Activated CD4-positive, alpha-beta T cell treated with anti-CD3 and anti-CD28 coated beads, Interleukin-2, amount 50 U/mL, for 16 hours (primary cell): ENCODE measurements around the gene COBL.
"Not testable (repeated sequence)": the region's sequence is repeated elsewhere in the genome, so short reads cannot be mapped to it uniquely, and the experiment has no call there.

Source experiments
- DNase-seq: peaks from one replicate; pipeline ENCODE4 v3.0.0-alpha.2; 2020

The COBL gene

DNA sequence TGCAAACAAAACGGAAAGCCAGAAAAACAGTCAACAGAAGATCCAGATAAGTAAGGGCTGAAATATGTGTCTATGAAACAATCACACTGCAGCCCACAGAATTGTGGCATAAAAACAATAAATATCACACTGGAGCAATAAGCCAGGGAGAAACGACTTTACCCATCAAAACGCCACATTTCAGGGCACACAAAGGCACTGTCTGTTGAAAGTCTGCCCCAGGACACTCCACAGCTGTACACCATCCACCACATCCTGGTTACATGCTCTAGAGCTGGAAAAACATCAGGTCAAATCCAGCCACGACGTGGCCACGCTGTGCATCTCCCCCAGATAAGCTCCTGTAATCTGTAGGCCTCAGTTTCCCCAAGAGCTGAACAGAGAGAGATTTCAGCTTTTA is 88.7 kb downstream of the COBL start:
- no peak for DNase-seq

DNA sequence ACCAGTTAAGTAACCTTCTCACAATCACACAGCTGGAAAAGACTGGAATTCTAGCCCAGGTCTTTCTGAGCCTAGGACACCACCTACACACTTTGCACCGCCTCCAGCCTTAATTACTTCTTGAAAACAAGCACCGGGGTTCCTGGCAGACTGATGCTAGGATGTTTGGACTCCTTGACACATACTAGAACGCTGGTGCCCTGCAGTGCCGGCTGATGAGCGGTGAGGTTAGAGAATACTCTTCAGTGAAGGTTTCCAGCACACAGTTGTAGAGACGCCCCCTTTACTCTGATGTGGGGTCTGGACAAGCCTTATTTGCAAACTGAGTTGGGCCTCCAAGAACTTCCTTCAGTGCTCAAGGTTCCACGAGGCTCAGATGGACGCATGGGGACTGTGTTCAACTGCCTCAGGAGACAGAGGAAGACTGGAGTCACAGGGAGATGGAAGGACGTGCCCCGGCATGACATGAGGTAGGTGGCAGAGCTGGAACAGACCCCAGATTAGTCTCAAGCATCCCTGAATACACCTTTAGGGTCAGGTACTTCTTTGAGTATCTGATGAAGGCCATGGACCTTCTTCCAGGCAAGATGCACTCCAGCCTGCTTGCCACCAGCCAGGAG is 89.6 kb downstream of the COBL start:
- DNase-seq, result no peak

DNA sequence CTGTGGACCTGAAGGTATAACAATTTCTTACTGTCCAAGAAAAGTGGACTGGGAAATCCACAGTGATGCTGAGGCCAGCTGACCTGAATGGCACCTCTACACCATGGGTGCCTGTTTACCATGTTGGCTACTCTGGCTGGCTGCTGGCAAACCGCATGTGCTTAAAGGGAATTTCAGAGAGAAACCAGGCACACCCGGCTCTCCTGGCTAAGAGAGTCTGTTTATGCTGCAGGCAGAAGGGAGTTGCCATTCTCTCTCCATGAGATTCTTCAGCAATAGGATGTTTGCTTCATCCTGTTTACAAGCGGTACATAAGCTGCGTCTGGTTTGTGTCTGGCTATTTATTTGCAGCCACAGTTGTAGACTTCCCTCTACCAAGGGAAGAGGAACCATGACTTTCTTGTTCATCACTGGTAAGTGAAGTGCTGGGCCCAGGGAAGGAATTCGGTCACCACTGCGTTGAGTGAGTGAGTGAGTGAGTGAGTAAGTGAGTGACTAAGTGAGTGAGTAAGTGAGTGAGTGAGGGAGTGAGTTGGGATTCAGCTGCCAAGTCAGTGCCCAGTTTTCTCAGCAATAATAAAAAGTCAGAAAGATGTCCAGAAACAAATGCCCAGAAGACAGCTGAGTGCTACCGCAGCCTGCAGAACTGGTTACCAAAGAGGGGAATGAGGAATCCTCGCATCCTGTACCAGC is 90.4 kb downstream of the COBL start:
- DNase-seq, result no peak

GRCh38 chr7:51224811-51225595 is 91.6 kb downstream of the COBL start:
- no peak for DNase-seq

DNA sequence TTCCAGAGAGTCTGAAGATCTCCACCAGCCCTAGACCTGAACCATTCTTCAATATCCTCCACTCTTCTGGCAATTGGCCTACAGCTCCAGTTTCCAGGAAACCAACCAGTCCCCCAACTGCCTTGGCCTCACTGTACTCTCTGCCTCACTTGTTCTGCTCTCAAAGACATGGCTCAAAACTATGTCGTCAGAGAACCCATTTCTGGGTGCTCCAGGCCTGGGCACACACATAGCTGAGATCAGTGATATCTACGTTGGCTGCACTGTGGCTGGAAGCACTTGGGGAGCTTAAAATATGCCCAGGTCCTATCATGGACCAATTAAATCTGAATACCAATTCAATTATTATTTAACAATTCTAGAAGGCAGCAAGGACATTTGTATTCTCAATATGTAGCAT is 93.1 kb downstream of the COBL start:
- DNase-seq, result no peak

DNA sequence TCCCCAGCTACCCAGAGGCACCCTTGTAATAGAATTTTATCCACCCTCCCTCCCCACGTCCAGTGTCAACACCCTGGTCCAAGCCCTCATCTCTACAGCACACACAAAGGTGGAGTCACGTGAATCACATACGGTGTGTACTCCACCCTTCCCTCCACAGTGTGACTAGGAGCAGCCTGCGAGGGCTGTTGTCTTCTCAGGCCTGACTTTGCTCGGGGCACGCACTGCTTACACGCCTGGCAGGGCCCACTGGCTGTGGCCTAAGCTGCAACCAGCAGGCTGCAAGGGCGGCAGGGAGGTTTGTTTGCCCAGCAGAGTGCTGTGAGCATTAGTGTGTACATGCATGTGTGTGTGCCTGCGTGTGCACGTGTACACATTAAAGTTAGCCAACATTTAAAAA is 93.7 kb downstream of the COBL start:
- DNase-seq, result no peak

DNA sequence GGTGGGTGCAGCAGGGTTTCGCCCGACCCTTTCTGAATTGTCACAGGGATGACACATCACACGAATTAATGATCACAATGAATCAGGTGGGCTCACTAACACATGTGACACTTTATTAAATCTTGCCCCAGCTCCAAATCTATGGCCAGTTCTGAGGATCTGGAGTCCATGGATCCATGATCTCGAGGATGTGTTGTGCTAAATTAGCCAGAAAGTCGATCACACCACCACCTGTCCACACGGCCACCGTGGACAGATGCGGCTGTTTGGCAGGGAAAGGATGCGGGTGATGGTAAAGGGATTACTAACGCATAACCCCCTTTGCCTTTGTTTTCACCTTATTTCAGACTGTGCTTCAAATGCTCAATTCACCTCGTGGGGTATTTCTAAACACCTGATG is 96.4 kb downstream of the COBL start:
- DNase-seq, result no peak

GRCh38 chr7:51219261-51219988 is 97.2 kb downstream of the COBL start:
- DNase-seq, result no peak

DNA sequence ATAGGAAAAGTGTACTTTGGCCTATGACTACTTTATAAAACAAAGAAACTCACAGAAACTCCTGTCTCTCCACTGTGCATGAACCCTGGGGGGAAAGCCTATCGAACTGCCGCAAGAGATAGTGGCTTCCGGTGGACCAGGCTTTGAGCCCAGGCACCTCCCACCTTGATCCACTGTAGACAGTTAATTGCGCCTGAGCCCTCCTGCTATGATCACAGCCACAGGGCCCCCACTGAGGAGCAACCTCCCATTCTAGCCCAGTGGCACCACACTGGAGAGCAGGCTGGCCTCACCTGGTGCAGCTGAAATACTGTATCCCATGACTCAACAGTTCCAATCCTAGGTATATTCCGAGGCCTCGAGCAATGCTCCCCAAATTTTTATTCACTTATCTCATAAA is 98.8 kb downstream of the COBL start:
- DNase-seq, result no peak

DNA sequence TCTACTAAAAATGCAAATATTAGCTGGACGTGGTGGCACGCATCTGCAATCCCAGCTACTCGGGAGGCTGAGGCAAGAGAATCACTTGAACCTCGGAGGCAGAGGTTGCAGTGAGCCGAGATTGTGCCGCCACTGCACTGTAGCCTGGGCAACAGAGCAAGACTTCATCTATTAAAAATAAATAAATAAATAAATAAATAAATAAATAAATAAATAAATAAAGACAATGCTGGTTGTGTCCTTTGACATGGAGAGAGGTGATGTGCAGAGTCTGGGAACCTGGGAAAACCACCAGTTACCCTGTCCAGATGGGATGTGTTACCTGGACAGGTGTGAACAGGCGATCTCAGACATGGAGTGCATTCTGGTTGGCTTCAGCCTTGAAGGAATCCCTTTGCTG is 102.5 kb downstream of the COBL start:
- DNase-seq, result no peak

GRCh38 chr7:51213618-51214017 is 103.0 kb downstream of the COBL start:
- no peak for DNase-seq

DNA sequence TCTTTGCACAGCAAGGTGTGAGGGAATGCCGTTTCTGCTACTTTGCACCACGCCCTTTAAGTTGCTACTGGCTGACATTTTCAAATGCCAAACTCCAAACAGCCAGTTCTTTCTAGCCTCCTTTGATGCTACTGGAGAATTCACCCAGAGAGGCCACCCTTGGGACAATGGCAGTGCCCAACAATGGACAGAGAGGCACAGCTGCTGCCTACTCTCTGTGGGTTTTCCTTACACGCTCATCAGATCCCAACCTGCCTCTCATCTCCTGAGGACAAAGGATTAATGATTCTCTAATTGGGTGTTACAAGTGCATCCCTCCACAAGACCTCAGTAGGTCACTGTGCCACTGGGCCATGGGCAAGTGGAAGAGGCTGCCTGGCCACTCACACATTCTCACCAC is 105.8 kb downstream of the COBL start:
- DNase-seq, result no peak

- DNase-seq, result no peak
Observed at GRCh38 chr7:51209426-51209825, 107.2 kb downstream of the COBL start.

DNA sequence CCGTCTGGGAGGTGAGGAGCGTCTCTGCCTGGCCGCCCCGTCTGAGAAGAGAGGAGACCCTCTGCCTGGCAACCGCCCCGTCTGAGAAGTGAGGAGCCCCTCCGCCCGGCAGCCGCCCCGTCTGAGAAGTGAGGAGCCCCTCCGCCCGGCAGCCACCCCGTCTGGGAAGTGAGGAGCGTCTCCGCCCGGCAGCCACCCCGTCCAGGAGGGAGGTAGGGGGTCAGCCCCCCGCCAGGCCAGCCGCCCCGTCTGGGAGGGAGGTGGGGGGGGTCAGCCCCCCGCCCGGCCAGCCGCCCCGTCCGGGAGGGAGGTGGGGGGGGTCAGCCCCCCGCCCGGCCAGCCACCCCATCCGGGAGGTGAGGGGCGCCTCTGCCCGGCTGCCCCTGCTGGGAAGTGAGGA is 108.5 kb downstream of the COBL start:
- DNase-seq, result not testable (repeated sequence)

- no peak for DNase-seq
Observed at GRCh38 chr7:51198654-51199053, 118.0 kb downstream of the COBL start.

- no peak for DNase-seq
Observed at GRCh38 chr7:51190969-51191368, 125.6 kb downstream of the COBL start.

GRCh38 chr7:51189777-51190176 is 126.8 kb downstream of the COBL start:
- no peak for DNase-seq

DNA sequence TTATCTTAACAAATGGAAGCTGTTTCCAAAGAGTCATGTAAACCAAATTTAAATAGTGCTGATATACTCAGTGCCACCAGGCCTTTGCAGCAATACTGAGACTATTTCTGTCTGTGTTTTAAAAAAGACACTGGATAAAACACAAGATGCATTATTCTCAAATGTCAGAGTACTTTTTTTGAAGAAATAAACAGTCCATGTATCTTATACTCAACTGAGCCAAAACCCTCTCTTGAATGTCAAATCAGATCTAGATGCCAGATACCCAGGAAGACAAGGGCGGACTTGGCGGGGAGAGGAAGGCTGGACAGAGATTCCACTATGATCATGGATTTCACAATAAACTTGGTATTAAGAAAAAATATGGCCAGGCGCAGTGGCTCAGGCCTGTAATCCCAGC is 127.6 kb downstream of the COBL start:
- DNase-seq, result no peak

- DNase-seq, result no peak
Observed at GRCh38 chr7:51187941-51188340, 128.7 kb downstream of the COBL start.

DNA sequence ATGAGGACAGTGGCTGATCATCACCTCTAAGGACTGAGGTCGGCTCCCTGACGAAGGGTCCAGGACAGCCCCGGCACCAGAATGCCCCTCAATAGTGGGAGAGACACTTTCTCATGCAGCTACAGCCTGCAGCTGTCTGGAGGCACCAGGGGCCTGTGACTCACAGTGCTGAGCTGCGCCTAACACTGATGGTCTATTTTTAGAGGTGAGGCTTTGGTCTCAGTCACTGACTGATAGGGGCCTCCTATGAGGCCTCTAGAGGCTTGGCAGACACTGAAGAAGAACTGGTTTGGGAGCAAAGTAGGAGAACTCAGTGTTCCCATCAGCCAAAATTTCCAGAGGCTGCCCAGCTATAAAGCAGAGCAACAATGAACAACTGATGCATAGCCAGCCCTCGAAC is 130.1 kb downstream of the COBL start:
- DNase-seq, result no peak

DNA sequence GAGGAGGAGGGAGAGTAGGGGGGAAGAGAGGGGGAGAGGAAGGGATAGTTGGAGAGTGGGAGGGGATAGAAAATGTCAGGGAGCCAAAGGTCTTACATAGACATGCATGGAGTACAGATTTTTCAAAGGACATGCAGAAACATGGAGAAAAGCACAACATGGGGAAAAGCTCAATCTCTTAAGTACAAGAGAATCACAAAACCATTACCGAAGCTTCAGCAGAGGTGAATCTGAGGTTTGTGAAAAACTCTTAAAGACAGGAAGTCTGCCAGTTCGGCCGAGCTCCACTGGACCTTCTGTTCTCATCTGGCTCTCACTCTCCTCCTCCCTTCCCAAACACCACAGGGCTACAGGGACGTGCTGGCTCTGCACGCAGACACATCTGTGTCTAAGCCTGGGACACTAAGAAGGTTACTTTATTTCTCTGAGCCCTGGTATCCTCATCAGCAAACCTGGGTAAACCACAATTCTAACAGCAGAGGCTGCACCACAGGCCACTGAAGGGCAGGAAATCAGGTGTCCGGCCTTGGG is 133.9 kb downstream of the COBL start:
- no peak for DNase-seq

DNA sequence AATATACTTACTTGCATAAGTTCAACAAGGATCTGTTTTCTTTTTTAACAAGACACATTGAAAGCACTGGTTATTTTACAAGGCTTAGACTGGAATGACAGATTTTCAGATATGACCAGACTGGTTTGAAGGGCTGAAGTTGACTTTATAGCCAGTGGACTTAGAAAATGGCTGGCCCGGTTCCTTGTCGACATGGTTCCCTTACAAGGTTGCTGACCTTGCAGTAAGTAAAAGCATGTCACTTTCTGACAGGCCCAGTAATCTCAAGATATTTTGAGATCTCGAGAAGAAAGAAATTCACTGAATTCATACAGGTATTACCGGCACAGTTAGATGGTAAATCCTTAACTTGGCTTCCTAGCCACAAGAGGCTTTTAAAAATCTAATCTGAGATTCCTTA is 136.5 kb downstream of the COBL start:
- no peak for DNase-seq

DNA sequence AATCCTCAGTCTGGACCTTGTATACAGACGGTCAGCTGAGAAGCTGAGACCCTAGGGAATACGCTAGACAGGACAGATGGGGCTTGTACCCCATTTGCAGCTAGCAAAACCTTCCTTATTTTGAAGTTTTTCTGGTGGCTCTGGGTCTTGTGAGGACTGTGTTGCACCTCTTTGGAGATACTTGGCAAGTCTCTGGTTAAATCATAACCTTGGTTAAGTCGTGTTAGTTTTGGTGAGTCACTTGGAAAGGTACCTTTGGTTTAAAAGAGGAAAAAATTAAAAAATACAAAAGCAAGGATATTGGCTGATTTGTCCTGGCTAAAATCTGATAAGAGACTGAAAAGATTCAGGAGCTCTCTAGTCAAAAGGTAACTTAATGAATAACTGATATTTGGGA is 140.6 kb downstream of the COBL start:
- DNase-seq, result no peak
